ENCODE data around the gene NRSN1.
"Not testable (repeated sequence)": the region's sequence is repeated elsewhere in the genome, so short reads cannot be mapped to it uniquely, and the experiment has no call there.

The NRSN1 gene

DNA sequence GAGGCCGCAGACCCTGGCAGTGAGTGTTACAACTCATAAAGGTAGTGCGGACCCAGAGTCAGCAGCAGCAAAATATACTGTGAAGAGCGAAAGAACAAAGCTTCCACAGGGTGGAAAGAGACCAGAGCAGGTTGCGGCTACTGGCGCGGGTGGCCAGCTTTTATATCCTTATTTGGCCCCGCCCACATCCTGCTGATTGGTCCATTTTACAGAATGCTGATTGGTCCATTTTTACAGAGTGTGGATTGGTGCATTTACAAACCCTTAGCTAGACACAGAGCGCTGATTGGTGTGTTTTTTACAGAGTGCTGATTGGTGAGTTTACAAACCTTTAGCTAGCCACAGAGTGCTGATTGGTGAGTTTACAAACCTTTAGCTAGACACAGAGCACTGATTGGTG lies 16.7 kb downstream of the NRSN1 start:
- not testable (repeated sequence) for H3K18ac ChIP-seq (ENCODE audit: low read length); H3K23ac ChIP-seq (ENCODE audit: low read depth, low read length, poor library complexity); H2BK12ac ChIP-seq (ENCODE audit: low read length); H3K4me2 ChIP-seq (ENCODE audit: insufficient read depth, low read length, poor library complexity, severe bottlenecking); H3K27me3 ChIP-seq (ENCODE audit: control insufficient read depth in 3 of 3, insufficient read depth in 3 of 3, low read depth in 1 of 3, low read length in 3 of 3); H3K4ac ChIP-seq (ENCODE audit: low read length); H4K91ac ChIP-seq (ENCODE audit: low read depth, low read length, poor library complexity); H3K4me3 ChIP-seq (ENCODE audit: low read length in 2 of 2); H2AK5ac ChIP-seq (ENCODE audit: low read depth, low read length); H3K9ac ChIP-seq (ENCODE audit: low read depth, low read length, poor library complexity); H2AFZ ChIP-seq (ENCODE audit: low read length); DNase-seq (ENCODE audit: low spot score); H2BK120ac ChIP-seq (ENCODE audit: low read depth, low read length); H3K27ac ChIP-seq (replicated peaks; ENCODE audit: low read length); H3K4me1 ChIP-seq (ENCODE audit: control insufficient read depth in 2 of 2, insufficient read depth in 1 of 2, low read depth in 1 of 2, low read length in 2 of 2); H3K14ac ChIP-seq (ENCODE audit: low read length); H3K79me1 ChIP-seq (ENCODE audit: low read depth, low read length); H4K8ac ChIP-seq (ENCODE audit: low read depth, low read length); H2BK15ac ChIP-seq (ENCODE audit: low read length); H2BK5ac ChIP-seq (ENCODE audit: low read length); H3K9me3 ChIP-seq (replicated peaks in 1 of 2; ENCODE audit: control insufficient read depth in 2 of 2, insufficient read depth in 1 of 2, low read depth in 1 of 2, low read length in 2 of 2); H3K36me3 ChIP-seq (replicated peaks in 1 of 2; ENCODE audit: control insufficient read depth in 2 of 2, insufficient read depth in 2 of 2, low read length in 2 of 2)
- no CpG with 5 or more reads among the region's 8 CpGs for WGBS, 2 donors (ENCODE audit: extremely low coverage in 2 of 2, insufficient read length in 2 of 2, insufficient replicate concordance in 1 of 2)

DNA sequence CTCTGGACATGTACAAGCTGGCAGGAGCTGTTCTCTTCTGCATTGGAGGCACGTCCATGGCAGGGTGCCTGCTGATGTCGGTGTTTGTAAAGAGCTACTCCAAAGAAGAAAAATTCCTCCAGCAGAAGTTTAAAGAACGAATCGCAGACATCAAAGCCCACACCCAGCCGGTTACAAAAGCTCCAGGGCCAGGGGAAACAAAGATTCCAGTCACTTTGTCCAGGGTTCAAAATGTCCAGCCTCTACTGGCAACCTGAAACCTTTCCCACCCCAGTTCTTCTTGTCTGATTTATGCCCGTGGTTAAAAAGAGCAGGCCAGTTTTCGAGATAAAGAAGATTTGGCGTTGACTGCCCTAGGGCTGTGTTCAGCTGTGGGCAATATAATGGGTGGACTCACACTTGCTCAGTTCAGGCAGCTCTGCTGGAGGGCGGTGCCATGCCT lies 19.7 kb downstream of the NRSN1 start:
- no peak overlapping the region for H3K4ac ChIP-seq (ENCODE audit: low read length)
- no peak for DNase-seq (ENCODE audit: low spot score)
- H2BK120ac ChIP-seq (ENCODE audit: low read depth, low read length), result no peak overlapping the region
- no peak overlapping the region for H2AFZ ChIP-seq (ENCODE audit: low read length)
- H3K23ac ChIP-seq (ENCODE audit: low read depth, low read length, poor library complexity), result no peak overlapping the region
- no peak overlapping the region for H3K27ac ChIP-seq (replicated peaks; ENCODE audit: low read length)
- no peaks in the 10 kb centered on the region for H3K79me1 ChIP-seq (ENCODE audit: low read depth, low read length)
- no peak overlapping the region for H3K14ac ChIP-seq (ENCODE audit: low read length)
- H3K18ac ChIP-seq (ENCODE audit: low read length), result peak overlapping the region; percentile 25
- no CpG with 5 or more reads among the region's 9 CpGs for WGBS, 2 donors (ENCODE audit: extremely low coverage in 2 of 2, insufficient read length in 2 of 2, insufficient replicate concordance in 1 of 2)
- H3K4me1 ChIP-seq (ENCODE audit: control insufficient read depth in 2 of 2, insufficient read depth in 1 of 2, low read depth in 1 of 2, low read length in 2 of 2), result peaks cover 0 to 3% of the 10 kb centered on the region in 2 donors
- H4K8ac ChIP-seq (ENCODE audit: low read depth, low read length), result no peak overlapping the region
- no peak overlapping the region for H2AK5ac ChIP-seq (ENCODE audit: low read depth, low read length)
- no peaks in the 10 kb centered on the region for H3K9me3 ChIP-seq (replicated peaks in 1 of 2; ENCODE audit: control insufficient read depth in 2 of 2, insufficient read depth in 1 of 2, low read depth in 1 of 2, low read length in 2 of 2)
- no peak overlapping the region for H3K9ac ChIP-seq (ENCODE audit: low read depth, low read length, poor library complexity)
- no peak overlapping the region for H2BK15ac ChIP-seq (ENCODE audit: low read length)
- H4K91ac ChIP-seq (ENCODE audit: low read depth, low read length, poor library complexity), result no peak overlapping the region
- no peak overlapping the region for H3K4me2 ChIP-seq (ENCODE audit: insufficient read depth, low read length, poor library complexity, severe bottlenecking)
- no peak overlapping the region for H2BK12ac ChIP-seq (ENCODE audit: low read length)
- no peak overlapping the region for H3K4me3 ChIP-seq (ENCODE audit: low read length in 2 of 2)
- H3K27me3 ChIP-seq (ENCODE audit: control insufficient read depth in 3 of 3, insufficient read depth in 3 of 3, low read depth in 1 of 3, low read length in 3 of 3), result no peaks in the 10 kb centered on the region
- no peak overlapping the region for H2BK5ac ChIP-seq (ENCODE audit: low read length)
- H3K36me3 ChIP-seq (replicated peaks in 1 of 2; ENCODE audit: control insufficient read depth in 2 of 2, insufficient read depth in 2 of 2, low read length in 2 of 2), result no peaks in the 10 kb centered on the region

DNA sequence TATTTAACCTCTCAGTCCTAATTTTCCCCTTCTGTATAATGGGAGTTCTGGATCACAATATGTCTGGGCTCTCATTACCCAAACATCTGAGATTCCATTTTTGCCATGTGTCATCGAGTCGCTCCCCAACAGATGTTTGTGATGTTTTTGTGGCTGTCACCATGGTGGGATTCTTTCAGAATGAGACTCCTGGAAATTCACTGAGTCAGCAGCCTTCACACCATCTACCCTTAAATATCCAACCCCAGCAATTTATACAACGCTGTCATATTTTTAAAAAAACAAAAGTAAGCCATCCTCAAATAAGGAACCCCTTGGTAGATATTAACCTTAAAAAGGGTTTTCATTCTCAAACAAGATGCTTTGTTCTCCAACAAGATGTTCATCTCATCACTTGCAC lies 20.9 kb downstream of the NRSN1 start:
- no CpG with 5 or more reads among the region's 3 CpGs for WGBS, 2 donors (ENCODE audit: extremely low coverage in 2 of 2, insufficient read length in 2 of 2, insufficient replicate concordance in 1 of 2)

DNA sequence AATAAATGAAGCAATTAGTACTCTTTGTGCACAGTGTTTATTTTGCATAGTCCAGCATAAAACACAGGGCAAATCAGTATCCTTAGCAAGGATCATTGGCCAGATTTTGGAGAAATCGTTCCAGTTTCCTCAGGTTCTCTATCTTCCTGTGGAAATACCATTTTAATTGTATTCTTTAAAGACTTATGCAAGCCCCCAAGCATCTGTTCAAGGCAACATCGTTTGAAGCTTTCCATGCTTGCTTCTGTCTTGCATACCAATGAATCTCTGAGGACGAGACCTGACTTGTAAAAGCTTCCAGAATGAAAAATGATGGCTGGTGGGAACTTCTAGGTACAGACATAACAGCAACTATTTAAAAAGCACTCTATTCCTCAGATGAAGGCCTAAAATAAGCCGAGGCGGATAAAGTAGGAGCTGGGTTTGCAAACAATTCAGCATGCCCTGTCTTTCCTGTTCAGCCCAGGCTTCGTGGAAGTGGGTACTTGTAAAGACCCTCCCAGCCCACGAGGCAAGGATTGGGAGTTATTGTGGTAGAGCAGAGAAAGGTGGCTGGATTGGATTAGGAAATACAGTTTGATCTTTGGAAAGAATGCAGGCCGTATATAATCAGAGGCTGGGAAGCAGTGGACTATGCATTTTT lies 21.6 kb downstream of the NRSN1 start:
- H3K27me3 ChIP-seq (ENCODE audit: control insufficient read depth in 3 of 3, insufficient read depth in 3 of 3, low read depth in 1 of 3, low read length in 3 of 3), result no peaks in the 10 kb centered on the region
- no peak overlapping the region for H3K4me3 ChIP-seq (ENCODE audit: low read length in 2 of 2)
- no peak overlapping the region for H3K14ac ChIP-seq (ENCODE audit: low read length)
- no peak overlapping the region for H2AFZ ChIP-seq (ENCODE audit: low read length)
- no peak overlapping the region for H3K27ac ChIP-seq (replicated peaks; ENCODE audit: low read length)
- peaks cover 0 to 3% of the 10 kb centered on the region in 2 donors for H3K4me1 ChIP-seq (ENCODE audit: control insufficient read depth in 2 of 2, insufficient read depth in 1 of 2, low read depth in 1 of 2, low read length in 2 of 2)
- H4K8ac ChIP-seq (ENCODE audit: low read depth, low read length), result no peak overlapping the region
- no peak overlapping the region for H3K9ac ChIP-seq (ENCODE audit: low read depth, low read length, poor library complexity)
- H3K4me2 ChIP-seq (ENCODE audit: insufficient read depth, low read length, poor library complexity, severe bottlenecking), result no peak overlapping the region
- H3K79me1 ChIP-seq (ENCODE audit: low read depth, low read length), result no peaks in the 10 kb centered on the region
- H2BK12ac ChIP-seq (ENCODE audit: low read length), result no peak overlapping the region
- H2BK15ac ChIP-seq (ENCODE audit: low read length), result no peak overlapping the region
- H4K91ac ChIP-seq (ENCODE audit: low read depth, low read length, poor library complexity), result no peak overlapping the region
- H3K36me3 ChIP-seq (replicated peaks in 1 of 2; ENCODE audit: control insufficient read depth in 2 of 2, insufficient read depth in 2 of 2, low read length in 2 of 2), result no peaks in the 10 kb centered on the region
- H2BK120ac ChIP-seq (ENCODE audit: low read depth, low read length), result no peak overlapping the region
- no peak for DNase-seq (ENCODE audit: low spot score)
- H2BK5ac ChIP-seq (ENCODE audit: low read length), result no peak overlapping the region
- no peak overlapping the region for H3K4ac ChIP-seq (ENCODE audit: low read length)
- no peak overlapping the region for H2AK5ac ChIP-seq (ENCODE audit: low read depth, low read length)
- no peak overlapping the region for H3K23ac ChIP-seq (ENCODE audit: low read depth, low read length, poor library complexity)
- no peaks in the 10 kb centered on the region for H3K9me3 ChIP-seq (replicated peaks in 1 of 2; ENCODE audit: control insufficient read depth in 2 of 2, insufficient read depth in 1 of 2, low read depth in 1 of 2, low read length in 2 of 2)
- H3K18ac ChIP-seq (ENCODE audit: low read length), result no peak overlapping the region
- WGBS, 2 donors (ENCODE audit: extremely low coverage in 2 of 2, insufficient read length in 2 of 2, insufficient replicate concordance in 1 of 2), result no CpG with 5 or more reads among the region's 8 CpGs

More for the DNA sequence above, 20.9 kb downstream of the NRSN1 start:
- Histone ChIP-seq H3K79me1 (ENCODE audit: low read depth, low read length) (no peaks in the 10 kb centered on the region), H3K23ac (ENCODE audit: low read depth, low read length, poor library complexity) (no peak overlapping the region), H2BK5ac (ENCODE audit: low read length) (no peak overlapping the region), H3K14ac (ENCODE audit: low read length) (no peak overlapping the region), H3K9ac (ENCODE audit: low read depth, low read length, poor library complexity) (no peak overlapping the region), H3K18ac (ENCODE audit: low read length) (no peak overlapping the region), H2BK15ac (ENCODE audit: low read length) (no peak overlapping the region), H3K27ac (replicated peaks; ENCODE audit: low read length) (no peak overlapping the region), H3K27me3 (ENCODE audit: control insufficient read depth in 3 of 3, insufficient read depth in 3 of 3, low read depth in 1 of 3, low read length in 3 of 3) (no peaks in the 10 kb centered on the region), H3K4ac (ENCODE audit: low read length) (no peak overlapping the region), H3K4me1 (ENCODE audit: control insufficient read depth in 2 of 2, insufficient read depth in 1 of 2, low read depth in 1 of 2, low read length in 2 of 2) (peaks cover 0 to 3% of the 10 kb centered on the region in 2 donors), H2AK5ac (ENCODE audit: low read depth, low read length) (no peak overlapping the region), H3K4me3 (ENCODE audit: low read length in 2 of 2) (no peak overlapping the region), H2AFZ (ENCODE audit: low read length) (no peak overlapping the region), H3K4me2 (ENCODE audit: insufficient read depth, low read length, poor library complexity, severe bottlenecking) (no peak overlapping the region), H4K8ac (ENCODE audit: low read depth, low read length) (no peak overlapping the region), H4K91ac (ENCODE audit: low read depth, low read length, poor library complexity) (no peak overlapping the region), H2BK12ac (ENCODE audit: low read length) (no peak overlapping the region), H2BK120ac (ENCODE audit: low read depth, low read length) (no peak overlapping the region), H3K36me3 (replicated peaks in 1 of 2; ENCODE audit: control insufficient read depth in 2 of 2, insufficient read depth in 2 of 2, low read length in 2 of 2) (no peaks in the 10 kb centered on the region), H3K9me3 (replicated peaks in 1 of 2; ENCODE audit: control insufficient read depth in 2 of 2, insufficient read depth in 1 of 2, low read depth in 1 of 2, low read length in 2 of 2) (no peaks in the 10 kb centered on the region)
- DNase-seq (ENCODE audit: low spot score), result no peak

All from neuronal stem cell (in vitro differentiated cells).